Hematopoietic multipotent progenitor cell treated with erythropoietin and hydrocortisone succinate and interleukin-3 and kit ligand, for 17 days (in vitro differentiated cells): ENCODE measurements around the gene AGPAT1.
"Not testable (repeated sequence)": the region's sequence is repeated elsewhere in the genome, so short reads cannot be mapped to it uniquely, and the experiment has no call there.

Experiments
- DNase-seq: peaks from one replicate; pipeline ENCODE4 v3.0.0-alpha.2; 2015; ENCODE audit warnings: low spot score

The AGPAT1 gene

GRCh38 chr6:32198866-32199265 is 23.0 kb upstream of the AGPAT1 start:
- no peak for DNase-seq

GRCh38 chr6:32198345-32198696 is 22.4 kb upstream of the AGPAT1 start:
- no peak for DNase-seq

- DNase-seq: peak; percentile 15
Observed at GRCh38 chr6:32196682-32197616, 21.1 kb upstream of the AGPAT1 start.

- DNase-seq: peak; percentile 44
Observed at GRCh38 chr6:32195902-32196681, 20.2 kb upstream of the AGPAT1 start.

- DNase-seq: peak; percentile 99
Observed at GRCh38 chr6:32195652-32195901, 19.7 kb upstream of the AGPAT1 start.

GRCh38 chr6:32194825-32195651 is 19.2 kb upstream of the AGPAT1 start:
- DNase-seq: peak; percentile 79

GRCh38 chr6:32194388-32194787 is 18.5 kb upstream of the AGPAT1 start:
- no peak for DNase-seq

GRCh38 chr6:32193096-32193495 is 17.2 kb upstream of the AGPAT1 start:
- not testable (repeated sequence) for DNase-seq

- DNase-seq: no peak
Observed at GRCh38 chr6:32192608-32193039, 16.7 kb upstream of the AGPAT1 start, which contains the start of gene GPSM3. Gene GPSM3, minus strand, starts transcription at chr6:32192643. Its CDS starts 130 bp downstream, at chr6:32192513.

- no peak for DNase-seq
Observed at GRCh38 chr6:32191696-32192607, 16.1 kb upstream of the AGPAT1 start.

- DNase-seq: peak; percentile 33
Observed at GRCh38 chr6:32190911-32191677, 15.2 kb upstream of the AGPAT1 start.

GRCh38 chr6:32190054-32190851 is 14.4 kb upstream of the AGPAT1 start, which contains the start of gene PBX2:
Gene PBX2, minus strand, starts transcription at chr6:32190202. Its CDS starts 287 bp downstream, at chr6:32189915.
- peak; percentile 80 for DNase-seq

- DNase-seq: peak; percentile 50
Observed at GRCh38 chr6:32189742-32190053, 13.8 kb upstream of the AGPAT1 start.

GRCh38 chr6:32189069-32189741 is 13.3 kb upstream of the AGPAT1 start:
- DNase-seq: peak; percentile 34

- DNase-seq: peak; percentile 13
Observed at GRCh38 chr6:32188381-32189068, 12.6 kb upstream of the AGPAT1 start.

GRCh38 chr6:32187725-32188380 is 12.0 kb upstream of the AGPAT1 start:
- peak; percentile 11 for DNase-seq

GRCh38 chr6:32187009-32187709 is 11.3 kb upstream of the AGPAT1 start:
- DNase-seq: no peak
